Activated CD4-positive, alpha-beta T cell treated with anti-CD3 and anti-CD28 coated beads, Interleukin-10, Interleukin-2, amounts not matched to agents 100 ng/mL and 50 ng/mL, durations not matched to agents 16 hours and 8 hours (primary cell): Measurements from ENCODE around the gene LEMD2.
"Not testable (repeated sequence)": the region's sequence is repeated elsewhere in the genome, so short reads cannot be mapped to it uniquely, and the experiment has no call there.

Experiments used
- DNase-seq: peaks from one replicate; pipeline ENCODE4 v3.0.0-alpha.2; 2020

Gene LEMD2

DNA sequence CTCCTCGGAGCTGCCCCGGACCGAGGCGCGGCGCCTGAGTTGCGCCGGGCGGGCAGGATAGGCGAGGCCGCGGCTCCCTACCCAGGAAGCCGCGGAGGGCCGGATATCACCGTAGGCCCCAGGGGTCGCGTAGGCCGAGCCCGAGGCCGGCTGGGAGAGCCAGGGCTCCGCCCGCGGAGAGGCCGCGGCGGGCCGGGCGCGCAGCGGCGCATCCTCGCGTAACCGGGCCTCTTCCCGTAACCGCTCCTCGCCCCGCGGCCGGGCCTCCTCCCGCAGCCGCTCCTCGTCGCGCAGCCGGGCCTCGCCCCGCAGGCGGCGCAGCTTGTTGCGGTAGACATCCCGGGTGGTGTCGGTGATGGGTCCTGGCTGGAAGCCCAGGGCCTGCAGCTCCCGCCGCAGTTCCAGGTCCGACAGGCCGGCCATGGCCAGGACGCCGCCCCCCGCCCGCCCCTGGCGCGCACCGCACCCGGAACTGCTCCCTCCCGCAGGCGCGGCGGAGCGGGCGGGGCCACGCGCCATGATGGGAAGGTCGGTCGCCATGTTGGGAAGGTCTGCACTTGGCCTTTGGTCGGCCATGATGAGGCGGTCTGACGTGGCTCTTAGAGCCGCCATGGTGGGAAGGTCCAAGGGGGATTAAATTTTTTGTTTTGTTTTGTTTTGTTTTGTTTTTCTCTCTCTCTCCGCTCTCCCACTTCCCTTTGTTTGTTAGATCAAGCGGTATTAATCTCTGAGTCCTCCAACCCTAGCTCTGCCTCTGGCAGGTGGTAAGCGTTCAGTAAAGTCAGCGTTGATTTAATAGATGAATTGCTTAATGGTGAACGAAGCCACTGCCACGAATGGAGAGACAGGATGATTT lies at the start of gene LEMD2:
TSS of gene LEMD2 (minus strand) at position 437 of the 856 bp plus-strand sequence. CDS start at position 423, 14 bp downstream.
- DNase-seq = peak; percentile 95

DNA sequence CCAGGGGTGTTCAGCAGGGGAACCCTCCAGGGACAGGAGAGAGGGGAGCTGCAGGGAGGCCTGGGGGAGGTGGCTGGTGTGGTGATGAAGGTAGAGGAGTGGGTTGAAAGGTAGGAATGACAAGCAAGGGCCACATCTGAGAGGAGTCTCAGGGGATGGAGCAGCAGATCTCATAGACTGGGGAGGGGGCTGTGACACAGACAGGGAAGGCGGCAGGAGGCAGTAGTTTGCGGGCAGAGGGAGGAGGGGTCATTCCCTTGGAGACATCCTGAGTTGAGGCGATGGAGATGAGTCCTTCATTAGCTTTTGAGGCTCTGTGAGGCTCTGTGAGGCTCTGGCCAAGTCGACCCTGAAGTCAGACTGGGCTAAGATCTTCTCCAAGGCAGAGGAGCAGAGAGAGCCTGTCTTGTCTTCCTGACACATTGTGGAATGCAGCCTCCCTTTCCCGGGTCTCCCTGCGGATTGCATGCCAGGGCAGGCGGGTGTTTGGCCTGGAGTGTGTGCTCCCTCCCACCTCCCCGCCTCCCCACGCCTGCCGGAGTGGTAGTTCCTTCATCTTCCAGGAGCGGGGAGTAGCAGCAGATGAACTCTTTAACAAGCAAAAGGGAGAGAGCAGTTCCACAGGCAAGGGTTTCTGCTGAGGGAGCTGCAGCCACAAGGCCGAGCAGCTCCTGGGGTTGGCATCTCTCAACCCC lies 49.2 kb upstream of the LEMD2 start:
- DNase-seq = no peak

DNA sequence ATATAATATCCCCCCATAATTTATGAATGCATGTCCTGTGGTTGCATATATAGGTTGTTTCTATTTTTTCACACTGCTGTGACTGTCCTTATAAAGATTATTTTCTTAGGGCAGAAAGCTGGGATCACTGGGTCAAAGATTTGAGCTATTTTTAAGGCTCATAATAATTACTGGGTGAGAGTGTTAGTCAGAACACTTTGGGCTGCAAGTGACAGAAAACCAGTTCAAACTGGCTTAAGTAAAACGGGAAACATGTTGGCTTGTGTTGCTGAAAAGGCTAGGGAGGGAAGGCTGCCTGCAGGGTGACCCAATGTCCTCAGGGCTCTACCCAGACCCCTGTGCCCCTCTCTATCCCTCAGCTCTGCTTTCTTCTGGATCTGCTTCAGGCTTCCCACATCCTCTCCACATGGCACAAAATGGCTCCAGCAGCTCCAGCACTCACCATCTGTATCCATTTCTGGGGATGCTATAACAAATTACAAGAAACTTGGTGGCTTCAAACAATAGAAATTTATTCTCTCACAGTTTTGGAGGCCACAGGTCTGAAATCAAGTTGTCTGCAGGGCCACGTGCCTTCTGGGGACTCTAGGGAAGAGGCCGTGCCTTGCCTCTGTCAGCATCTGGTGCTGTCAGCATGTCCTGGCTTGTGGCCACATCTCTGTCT lies 48.0 kb upstream of the LEMD2 start:
- DNase-seq = no peak

DNA sequence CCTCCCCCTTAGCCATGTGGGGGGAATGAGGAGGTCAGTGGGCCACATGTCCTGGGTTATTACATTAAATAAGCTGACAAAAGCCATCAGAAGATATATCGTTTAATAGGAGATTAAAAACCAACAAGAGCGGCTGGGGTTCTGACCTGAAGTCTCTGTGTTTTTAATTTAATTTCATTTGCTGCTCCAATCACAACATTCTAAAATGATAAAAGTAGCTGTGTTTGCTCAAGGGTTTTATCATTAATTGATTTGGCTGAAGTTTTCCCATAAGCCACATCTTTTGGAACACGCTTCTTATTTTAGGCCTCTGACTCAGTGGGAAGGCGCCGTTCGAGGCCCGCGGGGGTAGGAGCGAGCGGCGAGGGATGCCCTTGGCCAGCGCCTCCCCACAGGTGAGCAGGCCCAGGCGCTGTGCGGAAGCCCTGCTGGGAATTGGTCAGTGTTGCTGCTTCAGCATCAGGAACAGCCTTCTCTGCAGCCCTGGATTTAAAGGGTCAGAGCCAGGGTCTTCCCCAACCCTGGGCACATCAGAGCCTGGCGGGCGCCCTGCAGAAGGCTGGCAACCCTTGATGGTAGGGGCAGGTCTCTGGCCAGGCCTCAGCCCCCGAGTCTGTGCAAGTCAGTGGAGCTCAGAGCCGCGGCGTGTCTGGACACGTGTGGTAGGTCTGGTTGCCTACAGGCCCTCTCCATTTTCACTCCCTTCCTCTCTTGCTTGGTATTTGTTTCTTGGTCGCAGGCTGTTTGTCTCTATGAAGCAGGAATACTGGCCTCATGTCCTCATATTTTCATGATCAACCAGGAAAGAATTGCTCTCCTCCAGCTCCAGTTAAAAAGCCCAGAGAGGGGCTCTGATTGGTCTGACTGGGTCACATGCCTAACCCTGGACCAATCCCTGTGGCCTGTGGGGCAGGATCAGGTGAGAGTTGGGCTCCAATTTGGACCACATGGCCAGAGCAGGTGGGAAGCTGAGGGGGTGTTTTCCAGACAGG lies 45.8 kb upstream of the LEMD2 start:
- no peak for DNase-seq

DNA sequence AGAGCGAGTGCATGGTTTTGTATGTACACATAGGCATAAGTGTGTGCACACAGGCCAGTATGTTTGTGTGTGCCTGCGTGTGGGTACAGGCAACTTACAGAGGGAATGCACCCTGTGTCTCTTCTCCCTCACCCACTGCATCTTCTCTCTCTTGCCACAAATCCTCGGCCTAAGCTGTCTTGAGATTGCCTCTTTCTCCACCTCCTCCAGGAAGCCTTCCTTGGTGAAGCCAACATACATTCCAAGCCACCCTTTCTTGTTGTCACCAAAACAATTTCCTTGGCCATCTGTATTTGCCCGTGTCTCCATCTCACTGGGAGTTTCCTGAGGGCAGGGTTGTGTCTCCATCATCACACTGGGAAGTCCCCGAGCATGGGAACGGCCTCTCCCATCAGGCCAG lies 44.7 kb upstream of the LEMD2 start:
- no peak for DNase-seq

DNA sequence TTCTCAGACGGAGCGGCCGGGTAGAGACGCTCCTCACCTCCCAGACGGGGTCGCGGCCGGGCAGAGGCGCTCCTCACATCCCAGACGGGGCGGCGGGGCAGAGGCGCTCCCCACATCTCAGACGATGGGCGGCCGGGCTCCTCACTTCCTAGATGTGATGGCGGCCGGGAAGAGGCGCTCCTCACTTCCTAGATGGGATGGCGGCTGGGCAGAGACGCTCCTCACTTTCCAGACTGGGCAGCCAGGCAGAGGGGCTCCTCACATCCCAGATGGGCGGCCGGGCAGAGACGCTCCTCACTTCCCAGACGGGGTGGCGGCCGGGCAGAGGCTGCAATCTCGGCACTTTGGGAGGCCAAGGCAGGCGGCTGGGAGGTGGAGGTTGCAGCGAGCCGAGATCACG lies 43.9 kb upstream of the LEMD2 start:
- not testable (repeated sequence) for DNase-seq

DNA sequence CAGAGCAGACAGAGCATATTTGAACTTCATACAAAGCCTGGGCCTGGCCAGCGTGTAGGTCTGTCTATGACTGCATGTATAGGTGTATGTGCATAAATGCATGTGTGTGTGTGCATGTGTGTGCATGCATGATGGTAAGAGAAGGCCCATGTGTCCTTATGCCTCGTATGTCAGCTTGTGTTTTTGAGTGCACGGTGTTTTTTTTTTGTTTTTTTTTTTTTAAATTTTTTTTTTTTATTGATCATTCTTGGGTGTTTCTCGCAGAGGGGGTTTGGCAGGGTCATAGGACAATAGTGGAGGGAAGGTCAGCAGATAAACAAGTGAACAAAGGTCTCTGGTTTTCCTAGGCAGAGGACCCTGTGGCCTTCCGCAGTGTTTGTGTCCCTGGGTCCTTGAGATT lies 42.8 kb upstream of the LEMD2 start:
- DNase-seq = not testable (repeated sequence)

DNA sequence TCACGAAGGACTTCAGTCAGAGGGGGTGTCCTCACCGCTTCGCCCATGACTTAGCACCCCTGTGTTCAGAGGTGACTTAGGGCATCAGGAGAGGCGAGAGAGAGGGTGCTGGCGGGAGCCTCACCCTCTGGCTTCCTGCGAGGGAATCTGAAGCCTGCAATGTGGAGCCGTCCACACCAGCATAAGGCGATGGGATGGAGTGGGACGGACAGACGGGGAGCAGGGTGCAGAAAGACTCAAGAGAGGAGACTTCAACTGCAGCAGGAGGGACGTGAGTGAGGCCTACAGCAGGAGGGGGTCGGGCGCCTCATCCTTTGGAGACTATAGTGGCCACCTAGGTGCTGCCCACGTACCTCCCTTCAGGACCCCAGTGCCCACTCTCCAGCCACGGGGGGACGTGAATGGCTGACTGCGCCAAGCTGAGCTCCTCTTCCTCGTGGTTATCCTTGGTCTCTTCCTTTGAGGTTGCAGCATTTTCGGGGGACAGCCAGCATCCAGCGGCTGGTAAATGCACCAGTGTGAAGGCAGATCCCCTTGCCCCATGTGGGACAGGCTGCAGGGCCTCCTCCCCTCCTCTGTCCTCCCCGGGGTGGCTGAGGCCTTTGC lies 41.8 kb upstream of the LEMD2 start:
- no peak for DNase-seq

DNA sequence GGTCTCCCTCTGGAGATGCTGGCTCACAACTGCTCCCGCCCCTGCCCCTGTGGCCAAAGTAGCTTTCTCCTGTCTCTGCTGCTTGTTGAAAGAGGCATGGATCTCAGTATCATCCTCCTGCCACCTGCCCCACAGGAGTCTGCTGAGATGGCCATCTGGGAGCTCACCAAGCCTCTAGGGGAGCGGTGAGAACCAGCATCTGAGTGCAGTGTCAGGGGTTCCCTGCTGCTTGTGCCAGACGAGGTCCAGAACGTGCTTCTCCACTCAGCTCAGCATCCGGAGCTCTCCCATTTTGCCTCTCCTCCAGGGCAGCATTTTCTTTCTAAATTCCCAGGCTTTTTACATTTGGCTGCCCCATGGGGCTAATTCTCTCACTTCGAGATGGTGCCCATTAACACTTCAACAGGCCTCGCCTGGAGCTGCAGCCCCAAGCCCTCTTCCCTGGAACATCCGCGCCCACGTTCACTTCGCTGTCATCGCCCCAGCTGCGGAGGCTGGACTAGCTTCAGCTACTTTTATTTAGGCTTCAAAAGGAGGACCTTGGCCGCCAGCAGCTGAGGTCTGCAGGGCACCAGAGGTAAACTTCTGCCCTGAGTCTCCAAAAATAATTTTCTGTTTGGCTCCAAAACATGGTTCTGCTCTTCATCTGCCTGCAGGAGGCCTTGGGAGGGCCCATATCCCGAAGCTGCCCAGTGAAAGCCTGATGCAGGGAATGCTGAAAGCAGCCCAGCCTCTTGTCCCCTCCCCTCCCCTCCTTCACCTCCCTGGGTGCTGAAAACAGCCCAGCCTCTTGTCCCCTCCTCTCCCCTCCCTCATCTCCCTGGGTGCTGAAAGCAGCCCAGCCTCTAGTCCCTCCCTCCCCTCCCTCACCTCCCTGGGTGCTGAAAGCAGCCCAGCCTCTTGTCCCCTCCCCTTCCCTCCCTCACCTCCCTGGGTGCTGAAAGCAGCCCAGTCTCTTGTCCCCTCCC lies 40.1 kb upstream of the LEMD2 start:
- no peak for DNase-seq

DNA sequence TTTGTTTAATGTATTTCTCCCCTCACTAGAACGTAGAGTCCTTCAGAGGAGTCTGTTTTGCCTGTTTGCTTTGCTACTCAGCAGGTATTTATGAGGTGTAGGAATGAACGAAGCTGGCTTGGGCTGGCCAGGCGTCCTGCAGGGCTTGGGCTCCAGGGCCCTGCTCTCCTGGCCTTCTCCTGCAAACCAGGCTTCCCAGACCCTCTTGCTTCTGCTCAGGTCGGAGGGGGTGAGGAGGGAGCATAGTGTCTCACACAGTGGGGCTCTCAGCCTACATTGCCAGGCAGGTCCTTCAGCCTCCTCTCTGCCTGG lies 39.5 kb upstream of the LEMD2 start:
- DNase-seq = no peak

DNA sequence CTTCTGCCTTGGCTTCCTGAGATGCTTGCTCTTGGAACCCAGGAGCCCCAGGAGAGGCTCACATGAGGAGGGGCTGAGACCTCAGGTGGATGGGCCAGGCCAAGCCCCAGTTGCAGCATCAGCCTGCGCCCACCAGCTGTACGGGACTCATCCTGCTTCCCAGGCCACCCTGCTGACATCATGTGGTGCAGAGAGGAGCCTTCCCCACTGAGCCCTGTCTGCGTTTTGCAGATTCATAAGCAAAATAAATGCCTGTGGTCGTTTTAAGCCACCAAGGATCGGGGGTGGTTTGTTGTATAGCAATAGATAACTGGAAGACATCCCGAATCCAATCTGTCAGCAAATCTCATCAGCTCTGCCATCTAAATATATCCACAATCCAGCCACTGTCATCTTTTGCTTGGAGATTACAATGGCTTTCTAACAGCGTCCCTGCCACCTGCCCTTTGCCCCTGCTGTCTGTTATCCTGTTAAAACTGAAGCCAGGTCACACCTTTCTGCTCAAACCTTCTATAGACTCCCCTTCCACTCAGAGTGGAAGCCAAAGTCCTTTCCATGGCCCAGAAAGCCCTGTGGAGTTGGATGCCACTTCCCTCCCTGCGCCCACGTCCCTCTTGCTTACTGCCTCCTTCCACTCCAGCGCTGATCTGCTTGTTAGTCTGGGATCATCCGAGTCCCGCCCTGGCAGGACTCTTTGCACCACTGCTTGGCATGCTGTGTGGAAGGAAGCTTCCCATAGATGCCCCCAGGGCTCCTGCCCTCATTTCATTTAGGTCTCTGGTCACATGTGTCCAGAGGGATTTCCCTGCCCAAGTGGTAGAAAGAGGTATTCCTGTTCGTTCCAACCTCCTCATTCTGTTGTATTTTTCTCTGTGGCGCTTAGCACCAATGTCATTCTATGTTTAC lies 38.9 kb upstream of the LEMD2 start:
- no peak for DNase-seq

DNA sequence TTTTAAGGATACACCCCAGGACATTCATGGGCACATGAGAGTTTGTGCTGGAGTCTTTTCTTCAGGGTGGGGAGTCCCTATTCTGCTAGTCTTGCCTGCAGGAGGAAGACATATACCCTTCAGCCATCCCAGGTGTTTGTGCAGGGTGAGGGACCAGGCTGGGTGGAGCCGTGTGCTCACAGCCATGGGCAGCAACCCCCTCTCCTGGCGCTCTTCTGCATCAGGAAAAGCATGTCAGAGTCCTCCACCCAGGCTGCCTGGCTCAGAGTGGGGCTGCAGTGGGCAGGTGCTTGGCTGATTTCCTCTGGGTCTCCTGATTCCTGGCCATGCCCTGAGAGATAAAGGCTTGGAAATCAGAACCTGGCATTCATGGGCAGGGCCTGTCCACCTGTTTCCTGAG lies 37.6 kb upstream of the LEMD2 start:
- DNase-seq = no peak

DNA sequence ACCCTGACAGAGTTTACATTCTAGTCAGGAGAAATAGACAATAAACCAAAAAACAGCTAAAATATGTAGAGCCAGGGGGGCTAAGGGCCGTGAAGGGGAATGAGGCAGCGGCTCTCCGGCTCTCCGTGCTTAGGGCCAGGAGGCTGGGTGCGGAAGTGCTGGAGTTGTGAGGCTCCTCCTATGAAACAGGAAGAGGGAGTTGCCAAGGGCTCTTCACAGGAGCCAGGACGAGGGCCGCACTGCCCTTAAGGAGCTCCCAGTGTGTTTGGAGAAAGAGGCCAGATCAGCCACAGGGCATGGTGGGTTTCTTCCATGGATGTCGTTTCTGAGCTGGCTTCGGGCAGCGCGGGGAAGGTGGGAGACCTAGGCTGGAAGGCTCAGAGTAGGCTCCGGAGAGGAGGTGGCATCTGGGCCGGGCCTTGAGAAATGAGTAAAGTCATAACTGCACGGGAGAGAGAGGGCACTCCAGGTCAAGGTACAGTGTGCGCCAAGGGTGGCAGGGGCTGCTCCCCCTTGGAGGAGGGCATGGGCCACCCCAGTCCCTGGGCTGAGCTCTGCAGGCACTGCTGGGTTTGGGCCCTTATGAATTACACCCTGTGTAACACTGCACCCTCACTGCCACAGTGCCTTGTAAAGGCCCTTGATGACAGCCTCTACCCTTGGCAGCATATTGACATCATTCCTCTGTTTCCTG lies 35.7 kb upstream of the LEMD2 start:
- DNase-seq = no peak

DNA sequence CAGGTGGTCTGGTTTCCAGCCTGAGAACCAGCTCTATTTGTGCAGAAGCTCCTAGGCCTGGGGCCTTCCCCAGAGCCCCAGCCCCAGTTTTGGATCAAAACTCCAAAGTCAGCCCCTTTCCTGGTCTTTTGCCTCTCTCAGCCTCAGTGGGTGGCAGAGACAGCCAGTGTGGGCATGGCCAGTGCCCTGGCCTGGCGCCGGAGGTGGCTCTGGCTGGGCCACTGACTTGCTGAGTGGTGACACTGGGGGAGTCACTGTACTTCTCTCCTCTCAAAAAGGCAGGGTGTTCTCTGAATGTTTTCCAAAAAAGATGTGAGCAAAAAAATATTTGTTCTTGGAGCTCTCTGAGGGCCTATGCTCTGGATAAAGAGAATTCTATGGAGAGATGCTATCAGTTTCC lies 34.9 kb upstream of the LEMD2 start:
- DNase-seq = no peak

DNA sequence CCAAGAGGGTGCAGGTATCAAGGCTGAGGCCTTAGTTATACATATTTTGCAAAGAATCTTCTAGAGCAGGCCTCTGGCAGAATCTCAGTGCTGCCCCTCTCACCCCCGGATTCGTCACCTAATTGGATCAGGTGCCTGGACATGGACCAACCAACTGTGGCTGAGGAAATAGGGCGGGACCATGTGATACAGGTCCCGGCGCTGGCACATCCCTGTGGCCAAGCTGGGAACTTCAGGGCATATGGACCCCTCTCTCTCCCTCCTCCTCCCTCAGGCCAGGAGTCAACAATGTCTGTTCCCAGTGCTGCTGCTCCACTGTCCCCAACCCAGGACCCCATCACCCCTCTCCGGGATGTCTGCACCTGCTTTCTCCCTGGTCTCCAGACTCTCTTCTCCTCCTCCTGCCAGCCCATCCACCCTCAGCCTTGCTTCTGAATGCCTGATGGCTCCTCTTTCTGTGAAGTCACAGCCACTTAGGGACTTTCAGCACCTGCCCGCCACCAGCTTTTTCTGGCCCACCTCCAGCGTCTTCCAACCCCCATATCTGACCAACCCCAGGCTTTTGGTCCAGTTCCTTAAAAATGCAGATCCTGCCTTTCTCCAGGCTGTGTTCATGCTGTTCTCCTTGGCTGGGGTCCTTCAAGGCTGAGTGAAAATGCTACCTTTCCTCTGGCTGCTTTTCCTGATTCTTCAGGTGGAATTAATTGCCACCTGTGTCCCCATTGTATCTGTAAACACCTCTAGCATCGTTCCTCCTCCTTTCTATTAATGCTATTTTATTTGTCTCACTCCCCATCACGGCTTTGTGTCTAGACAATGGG lies 33.9 kb upstream of the LEMD2 start:
- no peak for DNase-seq

DNA sequence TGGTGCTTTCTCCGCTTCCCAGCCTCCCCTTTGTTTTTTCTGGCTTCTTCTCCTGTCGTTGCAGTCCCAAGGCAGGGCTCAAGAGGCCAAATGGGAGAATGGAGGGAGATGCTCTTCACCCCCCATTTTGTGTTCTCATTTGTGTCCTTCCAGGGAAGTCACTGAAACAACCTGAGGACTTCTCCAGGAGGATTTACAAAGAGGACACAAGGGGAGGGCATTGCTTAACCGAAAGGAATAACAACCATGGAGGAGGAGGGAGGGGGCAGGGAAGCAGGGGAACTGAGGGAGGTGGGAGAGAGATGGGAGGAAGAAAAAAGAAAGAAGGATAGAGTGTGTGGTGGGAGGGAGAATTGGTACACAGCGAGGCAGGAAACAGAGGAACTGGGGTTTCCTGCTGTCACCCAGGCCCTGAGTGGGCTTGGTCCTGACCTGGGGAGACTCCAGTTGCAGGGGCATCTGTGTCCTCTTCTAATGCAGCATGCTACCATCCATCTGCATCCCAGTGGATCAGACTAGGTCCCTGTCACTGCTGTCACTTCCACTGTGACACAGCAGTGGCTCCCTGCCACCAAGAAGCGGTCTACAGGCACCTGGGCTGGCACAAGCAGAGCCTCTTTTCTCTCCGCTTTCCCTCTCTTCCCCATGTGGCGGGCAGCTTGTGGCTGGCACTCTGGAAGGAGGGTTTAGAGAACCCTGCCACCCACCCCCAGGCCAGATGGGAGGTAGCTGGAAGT lies 32.0 kb upstream of the LEMD2 start:
- no peak for DNase-seq

DNA sequence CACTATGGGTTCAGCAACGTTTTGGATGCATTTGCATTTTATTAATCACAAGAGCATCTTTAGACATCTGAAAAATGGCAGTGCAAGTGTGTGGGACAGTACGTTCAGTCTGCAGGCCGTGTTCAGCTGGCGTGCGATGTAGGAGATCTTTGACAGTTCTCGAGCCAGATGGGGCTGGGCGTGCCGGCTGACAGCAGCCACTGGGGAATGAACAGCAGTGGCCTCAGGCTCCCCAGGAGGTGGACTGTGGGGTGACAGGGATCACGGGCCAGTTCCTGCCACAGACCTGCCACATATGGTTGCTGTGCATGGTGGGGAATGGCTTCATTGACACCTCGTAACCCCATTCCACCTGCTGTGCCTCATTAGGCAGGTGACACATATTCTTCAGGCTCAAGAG lies 31.3 kb upstream of the LEMD2 start:
- DNase-seq = no peak

DNA sequence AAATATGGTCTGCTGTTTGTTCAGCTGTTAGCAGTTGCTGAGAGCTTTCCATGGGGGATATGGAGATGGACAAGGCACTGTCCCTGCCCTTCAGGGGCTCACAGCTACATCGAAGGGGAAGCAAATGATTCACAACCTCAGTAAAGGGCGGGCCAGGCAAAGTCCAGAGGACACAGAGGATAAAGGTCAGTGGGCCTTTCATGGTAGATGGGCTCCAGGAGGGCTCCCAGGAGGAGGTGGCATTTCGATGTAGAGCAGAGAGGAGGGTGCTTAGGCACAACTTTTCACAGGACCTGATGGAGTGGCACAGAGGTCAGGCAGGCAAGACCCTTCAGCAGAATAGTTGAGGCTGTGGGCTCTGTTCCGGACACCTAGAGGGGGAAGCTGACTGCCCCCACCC lies 30.1 kb upstream of the LEMD2 start:
- no peak for DNase-seq
